K562 (cell line): ENCODE results near the gene ACTR5. TPM values are rescaled to one million over a fixed set of nuclear protein-coding genes. Genes with fewer than 3 reads are reported as not detected.

ENCODE experiments used
- ATAC-seq: fragments of 200-7000 bp; cut with Tn5 transposase; 3 replicates; pipeline ENCODE4 v1.9.1; 2020; ENCODE audit warnings: moderate library complexity
- BruUV-seq: library from RNA; stranded (reverse); fragments of 400-500 nt; replicated peaks from 2 replicates; lab custom pipeline; 2021; lab: Mats Ljungman, UMichigan
- CTCF ChIA-PET: fragments of 300-600 bp; formaldehyde crosslinking; extraction: SDS; loops from one replicate; lab custom pipeline; 2021; ENCODE audit warnings: low intra/inter-chr PET ratio; lab: Yijun Ruan, JAX
- POLR2A ChIA-PET: fragments of 300-600, 350-650 bp; sonication (Branson Sonifier 250); formaldehyde crosslinking; extraction: SDS; loops from one replicate; lab custom pipeline; 2021; ENCODE audit warnings: antibody characterized with exemption, inconsistent platforms; lab: Yijun Ruan, JAX
- DNase-seq, 4 experiments: peaks; one replicate each; pipeline versions ENCODE4 v3.0.0 to v3.0.0-alpha.2; 2011 to 2018; ENCODE audit warnings: low spot score in 3 of 4, mixed read lengths in 3 of 4; ENCODE audit errors: extremely low read depth in 1 of 4
- FAIRE-seq: peaks from 2 replicates; lab custom pipeline; 2011; peaks lifted over from hg19 to GRCh38; lab: Jason Lieb, UNC
- H2AFZ ChIP-seq: 2 replicates; pipeline ENCODE4 v1.6.0; 2011; ENCODE audit warnings: low read depth, low read length, control low read depth, inconsistent platforms
- H3K27ac ChIP-seq: fragments of 200-600 bp; 3 replicates; pipeline ENCODE4 v1.8.0; 2011; ENCODE audit warnings: low read depth, mild to moderate bottlenecking, control low read depth, inconsistent platforms, low read length, moderate library complexity, mixed read lengths; ENCODE audit errors: extremely low read depth
- H3K27me3 ChIP-seq, 2 experiments: fragments of 300-600 bp in 1 of 2; 2 replicates in 1 of 2; 3 replicates in 1 of 2; pipeline versions ENCODE4 v1.6.0 to v1.8.0; 2011; ENCODE audit warnings: inconsistent platforms in 2 of 2, low read length in 2 of 2, mild to moderate bottlenecking in 1 of 2, mixed read lengths in 1 of 2, moderate library complexity in 1 of 2; ENCODE audit not compliant: control insufficient read depth in 2 of 2, insufficient read depth in 2 of 2
- H3K36me3 ChIP-seq: fragments of 300-600 bp; 3 replicates; pipeline ENCODE4 v1.8.0; 2011; ENCODE audit warnings: mild to moderate bottlenecking, low read length, inconsistent platforms; ENCODE audit not compliant: control insufficient read depth, insufficient read depth
- H3K4me1 ChIP-seq, 2 experiments: fragments of 200-600 bp in 1 of 2; replicated peaks in 1 of 2; 2 replicates in 1 of 2; 3 replicates in 1 of 2; pipeline versions ENCODE4 v1.5.1 to v1.8.0; 2011; ENCODE audit warnings: inconsistent platforms in 2 of 2, low read length in 2 of 2, mild to moderate bottlenecking in 1 of 2, mixed read lengths in 1 of 2, moderate library complexity in 1 of 2; ENCODE audit not compliant: control insufficient read depth in 2 of 2, insufficient read depth in 2 of 2
- H3K4me2 ChIP-seq: 2 replicates; pipeline ENCODE4 v1.6.1; 2011; ENCODE audit warnings: low read length, control low read depth, inconsistent platforms, mixed read lengths; ENCODE audit not compliant: insufficient read depth
- H3K4me3 ChIP-seq: fragments of 200-600 bp; sonication (generic), shearing (Covaris generic); 2 replicates; pipeline ENCODE4 v1.5.1; 2016; ENCODE audit warnings: control low read depth, inconsistent platforms
- H3K79me2 ChIP-seq: fragments of 200-600 bp; 3 replicates; pipeline ENCODE4 v1.8.0; 2011; ENCODE audit warnings: low read length, inconsistent platforms; ENCODE audit not compliant: control insufficient read depth, insufficient read depth
- H3K9ac ChIP-seq, 2 experiments: 2 replicates each; pipeline versions ENCODE4 v1.6.0 to v1.6.1; 2011; ENCODE audit warnings: low read depth in 2 of 2, low read length in 2 of 2, control low read depth in 1 of 2, inconsistent platforms in 1 of 2, mild to moderate bottlenecking in 1 of 2, mixed read lengths in 1 of 2; ENCODE audit not compliant: insufficient read depth in 1 of 2
- H3K9me1 ChIP-seq: one replicate; pipeline ENCODE4 v1.6.0; 2011; ENCODE audit warnings: inconsistent platforms, mild to moderate bottlenecking, low read length, moderate library complexity; ENCODE audit not compliant: control insufficient read depth, insufficient read depth
- H3K9me3 ChIP-seq: replicated peaks from 2 replicates; pipeline ENCODE4 v1.5.1; 2011; ENCODE audit warnings: low read depth, low read length, inconsistent platforms; ENCODE audit not compliant: control insufficient read depth, insufficient read depth
- H4K20me1 ChIP-seq: replicated peaks from 2 replicates; pipeline ENCODE4 v1.6.1; 2011; ENCODE audit warnings: low read length, inconsistent platforms, mixed read lengths; ENCODE audit not compliant: control insufficient read depth, insufficient read depth
- ATF3 ChIP-seq, 2 experiments: fragments of 450-650 bp in 1 of 2; sonication (generic) in 1 of 2; formaldehyde crosslinking in 1 of 2; IDR thresholded peaks in 1 of 2; conservative IDR thresholded peaks in 1 of 2; 2 replicates each; pipeline versions ENCODE4 v1.6.1 to v1.8.1; 2016 to 2023; ENCODE audit warnings: mild to moderate bottlenecking in 2 of 2, moderate library complexity in 2 of 2, inconsistent platforms in 1 of 2, missing genetic modification reagents in 1 of 2
- C11orf30 ChIP-seq: fragments of 450-650 bp; IDR thresholded peaks from 2 replicates; pipeline ENCODE4 v1.6.1; 2016; ENCODE audit warnings: low read depth, mild to moderate bottlenecking
- CREM ChIP-seq: IDR thresholded peaks from 2 replicates; pipeline ENCODE4 v1.6.1; 2014; ENCODE audit warnings: antibody characterized with exemption, low read depth
- CTBP1 ChIP-seq: fragments of 450-650 bp; IDR thresholded peaks from 2 replicates; pipeline ENCODE4 v1.6.1; 2016; ENCODE audit warnings: borderline replicate concordance
- DPF2 ChIP-seq: fragments of 450-650 bp; IDR thresholded peaks from 2 replicates; pipeline ENCODE4 v1.6.1; 2016
- JUND ChIP-seq, 2 experiments: IDR thresholded peaks; 2 replicates in 1 of 2; 3 replicates in 1 of 2; pipeline ENCODE4 v1.6.1; 2011; ENCODE audit warnings: borderline replicate concordance in 2 of 2, low read depth in 2 of 2, low read length in 2 of 2, improper control_type of control experiment in 1 of 2, missing biosample characterization in 1 of 2, missing genetic modification characterization in 1 of 2, missing genetic modification reagents in 1 of 2
- PYGO2 ChIP-seq: fragments of 450-650 bp; IDR thresholded peaks from 2 replicates; pipeline ENCODE4 v1.6.1; 2016; ENCODE audit warnings: mild to moderate bottlenecking, missing genetic modification characterization, moderate library complexity, missing compliant biosample characterization
- RCOR1 ChIP-seq, 2 experiments: IDR thresholded peaks; 2 replicates each; pipeline ENCODE4 v1.6.1; 2012; ENCODE audit warnings: low read depth in 2 of 2, low read length in 2 of 2, borderline replicate concordance in 1 of 2, improper control_type of control experiment in 1 of 2
- ZNF121 ChIP-seq: sonication (generic); formaldehyde crosslinking; conservative IDR thresholded peaks from 2 replicates; pipeline ENCODE4 v1.8.0; 2022; ENCODE audit warnings: missing genetic modification reagents
- ZNF316 ChIP-seq: fragments of 450-650 bp; IDR thresholded peaks from 2 replicates; pipeline ENCODE4 v1.6.1; 2016
- WGBS: fragments of 100-300 bp; shearing (Covaris generic); methylation state at CpG from one replicate; pipeline ENCODE4 v1.1.6; 2016; ENCODE audit warnings: low coverage, mixed read lengths; ENCODE audit not compliant: insufficient coverage; ENCODE audit errors: missing lambda C conversion rate; 5-methylcytosine and 5-hydroxymethylcytosine counted together
- in situ Hi-C: fragments of 300-500 bp; cut with MboI; formaldehyde crosslinking; loops from 4 replicates; pipeline ENCODE4 v1.15.0; 2018; ENCODE audit warnings: inconsistent platforms, mixed read lengths
- intact Hi-C: fragments of 100-400 bp; cut with micrococcal nuclease; formaldehyde crosslinking; loops from 2 replicates; pipeline ENCODE4 v1.14.2; 2022
- polyA plus RNA-seq, 8 experiments: library from polyadenylated mRNA; depleted of rRNA in 4 of 8; stranded (reverse) in 5 of 8; unstranded in 3 of 8; fragments of >200 nt; fragmentation: Nextera tagmentation in 2 of 8; fragmentation: Illumina TruSeq in 1 of 8; extraction: Ambion mirVana in 2 of 8; extraction: Trizol in 1 of 8; gene quantifications; 2 replicates each; pipeline versions ENCODE4 v1.2.1 to v1.2.3, GENCODE V29; 2011 to 2014; ENCODE audit warnings: inconsistent platforms in 1 of 8, missing spikeins in 1 of 8
- total RNA-seq, 7 experiments: library from RNA; depleted of rRNA in 6 of 7; stranded (reverse); fragments of >200 nt in 6 of 7; fragmentation: Illumina TruSeq in 2 of 7; extraction: Trizol in 2 of 7; gene quantifications; 2 replicates each; pipeline versions ENCODE4 v1.2.1 to v1.2.3, GENCODE V29; 2011 to 2021; ENCODE audit warnings: low replicate concordance in 1 of 7

Gene ACTR5
- total and polyA plus RNA-seq, 9 of the 15 experiments (the other 6 are each of a cell fraction or from before 2014, with no cell fraction given): 0.93 to 18.8 (median 12.9) TPM

GRCh38 chr20:38755324-38755910, 7.2 kb downstream of the ACTR5 start:
- Histone ChIP-seq H4K20me1 (no peaks in the 10 kb centered on the region), H3K27me3 (no peaks in the 10 kb centered on the region), H3K79me2 (no peaks in the 10 kb centered on the region), H3K36me3 (peaks cover 82% of the 10 kb centered on the region), H3K9me3 (no peaks in the 10 kb centered on the region), H3K27ac (no peak overlapping the region)
- FAIRE-seq: no peak
- no TSS peak for BruUV-seq
- ATAC-seq: no peak
- CTCF ChIA-PET: no interaction called here
- TF ChIP-seq ZNF316: peak; percentile 56
- no peak for TF ChIP-seq PYGO2 (tag)
- TF ChIP-seq, all 486 proteins: peak for 1
- intact Hi-C loops: loop anchor here (10.0 kb wide), 1 partner anchor 289 kb away; no protein-coding TSS in a partner anchor
- no peak overlapping the region; a peak in 1 of 4 replicates for H3K9ac ChIP-seq
- no peak overlapping the region for H3K4me2 ChIP-seq
- H3K4me1 ChIP-seq: peaks cover 5 to 11% of the 10 kb centered on the region in 2 experiments; a peak in 3 of 5 replicates
- POLR2A ChIA-PET: no interaction called here
- 69% methylated on average over 6 of the region's 6 CpGs for WGBS
- H3K4me3 ChIP-seq: no peak overlapping the region
- in situ Hi-C loops: no loop called here
- no peak for DNase-seq
- H3K9me1 ChIP-seq: no peaks in the 10 kb centered on the region
- H2AFZ ChIP-seq: no peak overlapping the region

- in situ Hi-C loops: no loop called here
- ATAC-seq: peak; percentile 85
- TF ChIP-seq ATF3 (IDR thresholded peaks at IDR 0.05) (peak; percentile 42; the same call in 1 of the 2 replicates), ATF3 (CRISPR knock-in tag; conservative IDR thresholded peaks at IDR 0.05) (no peak), JUND (IDR thresholded peaks at IDR 0.05; ENCODE audit: borderline replicate concordance, low read depth, low read length) (peak; percentile 58; the same call in 1 of the 2 replicates), JUND (tag; IDR thresholded peaks at IDR 0.05; ENCODE audit: borderline replicate concordance, low read depth, low read length) (peak; percentile 49; the same call in 1 of the 3 replicates), C11orf30 (peak; percentile 79), CTBP1 (0 out of 2 replicates have a peak, but pooled peaks have one; percentile 11), ZNF121 (CRISPR knock-in tag) (peak; percentile 29; the same call in 1 of the 2 replicates), DPF2 (peak; percentile 45; the same call in 1 of the 2 replicates), CREM (peak; percentile 72), RCOR1 (IDR thresholded peaks at IDR 0.05; ENCODE audit: borderline replicate concordance in 1 of 2, low read depth in 2 of 2, low read length in 2 of 2) (peak in 1 of 2 experiments; percentile 49; a peak in 1 of 4 replicates)
Measured at GRCh38 chr20:38757145-38757775, 9.0 kb downstream of the ACTR5 start.

More at GRCh38 chr20:38757145-38757775, 9.0 kb downstream of the ACTR5 start:
- Histone ChIP-seq H3K36me3 (peaks cover 83% of the 10 kb centered on the region), H3K9me1 (no peaks in the 10 kb centered on the region), H3K27ac (peak overlapping the region; percentile 51; the same call in 2 of the 3 replicates), H3K79me2 (no peaks in the 10 kb centered on the region), H3K4me1 (peaks cover 0 to 8% of the 10 kb centered on the region in 2 experiments; a peak in 2 of 5 replicates), H4K20me1 (no peaks in the 10 kb centered on the region), H3K4me2 (peak overlapping the region; percentile 19; the same call in 1 of the 2 replicates), H3K4me3 (no peak overlapping the region), H3K27me3 (no peaks in the 10 kb centered on the region), H3K9me3 (no peaks in the 10 kb centered on the region), H3K9ac (peak overlapping the region in 1 of 2 experiments; percentile 21; a peak in 1 of 4 replicates), H2AFZ (no peak overlapping the region)
- CTCF ChIA-PET: no interaction called here
- DNase-seq: peak in 2 of 4 experiments; percentile 45 to 47
- 51% methylated on average over 7 of the region's 7 CpGs for WGBS
- no TSS peak for BruUV-seq
- intact Hi-C loops: loop anchor here (10.0 kb wide), 1 partner anchor 288 kb away; no protein-coding TSS in a partner anchor
- POLR2A ChIA-PET: interaction anchor here (0.6 to 1.6 kb wide), 5 partner anchors 9 to 504 kb away, joined by 3 to 9 read pairs (median 3); partner anchors contain the start of gene ACTR5
- peak; percentile 76 for FAIRE-seq
